Stimulated activated CD8-positive, alpha-beta memory T cell treated with anti-CD3 and anti-CD28 coated beads, Interleukin-4, amount 100 ng/mL, for 24 hours (primary cell): ENCODE data around the gene ZMYND8.
"Not testable (repeated sequence)": the region's sequence is repeated elsewhere in the genome, so short reads cannot be mapped to it uniquely, and the experiment has no call there.

Source experiments
- DNase-seq: peaks from one replicate; pipeline ENCODE4 v3.0.0-alpha.2; 2020; ENCODE audit warnings: low read depth

Gene ZMYND8

DNA sequence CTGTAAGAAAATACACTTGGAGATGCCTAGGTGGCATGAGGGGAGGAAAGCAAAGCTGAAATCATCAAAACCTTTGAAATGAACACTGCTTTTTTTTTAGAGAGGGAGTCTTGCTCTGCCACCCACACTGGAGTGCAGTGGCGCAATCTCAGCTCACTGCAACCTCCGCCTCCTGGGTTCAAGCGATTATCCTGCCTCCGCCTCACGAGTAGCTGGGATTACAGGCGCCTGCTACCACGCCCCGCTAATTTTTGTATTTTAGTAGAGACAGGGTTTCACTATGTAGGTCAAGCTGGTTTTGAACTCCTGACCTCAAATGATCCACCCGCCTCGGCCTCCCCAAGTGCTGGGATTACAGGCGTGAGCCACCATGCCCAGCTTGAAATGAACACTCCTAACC, 111.3 kb downstream of the ZMYND8 start:
- DNase-seq, result not testable (repeated sequence)

DNA sequence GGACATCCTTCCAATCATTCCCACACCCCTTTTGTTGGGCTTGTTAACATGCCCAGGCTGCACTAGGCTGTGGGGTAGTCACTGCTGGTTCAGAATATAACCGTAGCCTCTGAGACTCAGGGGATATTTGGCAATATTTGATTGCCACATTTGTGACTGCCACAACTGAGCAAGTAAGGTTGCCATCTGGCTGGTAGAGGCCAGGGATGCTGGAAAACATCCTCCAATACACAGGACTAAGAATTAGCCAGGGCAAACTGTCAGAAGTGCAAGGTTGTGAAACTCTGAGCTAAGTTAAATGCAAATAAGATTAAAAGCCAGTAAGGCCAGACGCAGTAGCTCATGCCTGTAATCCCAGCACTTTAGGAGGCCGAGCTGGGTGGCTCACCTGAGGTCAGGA, 112.0 kb downstream of the ZMYND8 start:
- DNase-seq, result no peak

DNA sequence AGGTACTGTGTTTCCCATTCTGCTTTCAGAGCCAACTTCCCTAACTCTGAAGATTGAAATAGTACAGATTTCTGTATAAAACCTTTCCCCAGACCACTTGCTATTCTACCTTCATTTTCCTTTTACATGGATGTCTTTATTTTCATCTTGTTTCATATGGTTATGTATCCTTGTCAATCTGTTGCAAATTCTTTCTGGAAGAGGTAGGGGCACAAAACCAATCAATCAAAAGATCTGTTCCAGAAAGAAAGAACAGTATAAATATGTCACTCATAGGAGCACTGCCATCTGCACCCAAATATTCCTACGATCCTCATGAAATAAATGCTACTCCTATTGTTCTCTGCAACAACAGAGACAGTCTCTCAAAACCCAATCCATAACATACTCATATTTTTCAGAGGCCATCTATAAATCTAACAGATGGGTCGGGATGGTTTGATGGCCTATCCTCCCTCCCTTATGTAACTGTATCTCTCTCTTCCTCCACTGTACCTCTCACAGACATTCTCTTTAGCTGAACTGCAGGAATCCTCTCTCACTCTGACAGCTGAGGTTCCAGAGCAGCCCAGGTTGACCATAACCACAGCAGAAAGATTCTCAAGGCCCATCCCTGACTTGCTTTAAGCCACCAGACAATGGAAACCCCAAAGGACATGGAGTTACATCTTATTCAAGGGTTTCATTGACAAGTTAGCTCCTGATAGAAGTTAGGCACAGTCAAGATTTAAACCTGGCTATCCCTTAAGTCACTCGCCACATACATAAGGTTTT, 112.8 kb downstream of the ZMYND8 start:
- DNase-seq, result no peak

DNA sequence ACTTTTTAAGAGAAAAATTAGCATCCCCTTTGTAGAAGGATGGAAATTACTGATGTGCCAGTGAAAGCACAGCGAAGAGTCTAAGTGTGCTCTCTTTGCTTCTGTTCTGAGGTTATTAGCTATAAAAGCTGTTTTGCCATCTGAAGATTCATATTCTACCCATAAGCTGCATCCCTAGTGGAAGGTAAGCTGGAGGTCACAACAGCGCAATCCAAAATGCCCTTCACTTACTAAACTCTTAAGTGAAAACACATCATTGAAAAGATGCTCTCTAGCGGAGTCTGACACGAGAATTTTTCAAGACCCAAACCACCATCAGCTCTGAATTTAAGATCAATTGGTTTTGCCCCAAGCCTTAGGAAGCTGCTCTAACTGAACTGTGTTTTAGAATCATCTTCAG, 113.5 kb downstream of the ZMYND8 start:
- DNase-seq, result no peak

DNA sequence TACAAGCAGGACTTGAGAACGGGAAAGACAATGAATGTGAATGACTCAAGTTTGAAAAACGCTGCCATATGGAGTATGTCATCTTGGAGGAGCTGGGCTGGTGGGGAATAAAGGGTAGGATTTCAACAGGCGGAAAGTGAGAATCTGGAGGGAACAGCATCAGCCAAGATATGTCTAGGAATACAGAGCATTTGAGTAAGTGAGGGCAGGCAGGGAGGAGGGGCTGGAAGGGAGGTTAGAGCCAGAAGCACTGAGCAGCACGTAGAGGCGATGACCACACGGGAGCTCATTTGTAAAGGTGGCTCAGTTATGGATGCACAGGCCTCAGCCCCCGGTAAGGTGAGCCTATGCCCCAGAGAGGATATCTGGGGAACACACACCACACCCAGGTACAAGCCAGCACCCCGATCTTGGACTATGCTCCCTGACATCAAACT, 115.1 kb downstream of the ZMYND8 start:
- DNase-seq, result no peak

DNA sequence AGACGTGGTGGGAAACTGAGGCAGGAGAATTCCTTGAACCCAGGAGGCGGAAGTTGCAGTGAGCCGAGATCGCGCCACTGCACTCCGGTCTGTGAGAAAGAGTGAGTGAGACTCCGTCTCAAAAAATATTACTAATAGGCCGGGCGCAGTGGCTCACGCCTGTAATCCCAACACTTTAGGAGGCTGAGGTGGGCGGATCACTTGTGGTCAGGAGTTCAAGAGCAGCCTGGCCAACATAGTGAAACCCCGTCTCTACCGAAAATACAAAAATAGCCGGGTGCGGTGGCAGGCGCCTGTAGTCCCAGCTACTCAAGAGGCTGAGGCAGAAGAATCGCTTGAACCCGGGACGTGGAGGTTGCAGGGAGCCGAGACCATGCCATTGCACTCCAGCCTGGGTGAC, 116.4 kb downstream of the ZMYND8 start:
- DNase-seq, result not testable (repeated sequence)

DNA sequence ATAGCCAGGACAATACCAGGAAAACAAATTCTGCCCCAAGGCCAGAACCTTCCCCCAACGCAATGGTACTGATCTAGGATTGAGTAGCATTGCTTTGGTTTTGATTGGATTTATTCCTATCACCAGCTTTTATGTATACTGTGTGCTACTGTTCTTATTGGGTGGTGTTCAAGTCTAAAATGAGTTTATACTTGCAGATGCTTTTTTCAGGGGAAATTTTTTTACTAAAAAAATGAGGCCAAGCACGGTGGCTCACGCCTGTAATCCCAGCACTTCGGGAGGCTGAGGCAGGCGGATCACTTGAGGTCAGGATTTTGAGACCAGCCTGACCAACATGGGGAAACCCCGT, 116.8 kb downstream of the ZMYND8 start:
- DNase-seq, result no peak

DNA sequence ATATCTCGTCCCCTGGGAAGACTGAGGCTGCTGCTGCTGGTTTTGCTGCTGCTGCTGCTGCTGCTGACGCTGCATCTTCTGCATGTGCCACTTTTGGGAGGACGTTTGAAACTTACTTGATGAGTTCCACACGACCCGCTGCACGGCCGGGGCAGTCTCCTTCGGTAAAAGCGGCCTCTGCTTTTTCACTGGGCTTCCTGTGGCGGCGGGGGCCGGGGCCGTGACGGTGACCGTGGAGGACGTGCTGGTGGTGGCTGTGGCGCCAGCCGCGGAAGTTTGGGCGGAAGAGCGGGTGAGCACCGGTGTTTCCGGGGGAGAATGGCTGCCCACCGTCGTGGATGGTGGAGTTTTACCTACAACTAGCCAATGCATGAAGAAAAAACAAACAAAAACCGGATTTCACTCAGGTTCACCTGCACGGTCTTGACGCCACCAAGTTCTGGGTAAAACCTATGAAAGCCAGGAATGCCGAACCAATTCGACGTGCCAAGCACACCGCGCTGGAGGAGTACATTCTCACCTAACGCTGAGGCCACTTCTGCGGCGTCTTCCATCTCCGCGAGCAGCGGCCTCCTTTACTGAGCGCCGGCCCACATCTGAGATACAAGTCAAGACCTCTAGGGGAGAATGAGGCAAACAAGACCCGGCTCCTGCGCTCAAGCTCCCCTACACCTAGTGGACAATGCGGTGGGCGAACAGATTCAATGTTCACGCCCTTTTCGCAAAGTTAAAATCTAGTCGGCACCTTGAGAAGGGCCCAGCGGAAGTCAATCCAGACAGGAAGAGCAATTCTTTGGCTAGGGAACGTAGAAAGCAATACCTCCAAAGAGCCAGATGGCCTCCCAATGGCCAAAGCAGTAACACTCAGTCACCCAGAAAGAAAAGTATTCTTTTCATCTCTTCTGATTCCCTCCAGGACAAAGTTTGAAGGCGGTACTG, 117.5 kb downstream of the ZMYND8 start:
- DNase-seq, result no peak

DNA sequence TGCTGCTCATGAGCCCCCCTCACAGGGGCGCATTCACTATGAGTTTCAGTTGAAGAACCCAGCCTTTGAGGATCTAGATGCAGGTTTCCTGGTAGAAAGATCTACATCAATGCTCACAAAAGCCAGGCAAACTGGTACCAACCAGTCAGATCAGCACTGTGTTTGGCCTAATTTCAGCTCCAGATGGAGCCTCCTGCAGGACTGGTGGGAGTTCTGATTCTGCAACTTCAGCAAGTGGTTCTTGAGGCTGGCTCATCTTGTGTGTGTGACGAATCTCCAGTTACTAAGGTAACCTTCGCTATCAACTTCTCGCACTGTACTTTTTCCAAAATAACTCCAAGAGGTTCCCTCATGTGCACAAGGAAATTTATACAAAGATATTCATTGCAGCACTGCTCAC, 118.8 kb downstream of the ZMYND8 start:
- no peak for DNase-seq

DNA sequence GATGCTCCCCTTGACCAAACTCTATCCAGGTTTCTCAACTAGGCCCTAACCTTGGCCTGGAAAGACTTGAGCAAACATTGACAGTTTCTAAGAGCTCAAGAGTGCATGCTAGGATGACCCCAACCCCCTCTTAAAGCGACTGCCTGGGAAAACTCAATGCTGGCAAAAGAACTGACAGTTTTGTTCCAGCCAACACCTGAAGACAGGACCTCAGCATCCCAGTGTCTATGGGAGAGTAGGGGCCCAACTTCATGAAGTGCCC, 119.9 kb downstream of the ZMYND8 start:
- no peak for DNase-seq

DNA sequence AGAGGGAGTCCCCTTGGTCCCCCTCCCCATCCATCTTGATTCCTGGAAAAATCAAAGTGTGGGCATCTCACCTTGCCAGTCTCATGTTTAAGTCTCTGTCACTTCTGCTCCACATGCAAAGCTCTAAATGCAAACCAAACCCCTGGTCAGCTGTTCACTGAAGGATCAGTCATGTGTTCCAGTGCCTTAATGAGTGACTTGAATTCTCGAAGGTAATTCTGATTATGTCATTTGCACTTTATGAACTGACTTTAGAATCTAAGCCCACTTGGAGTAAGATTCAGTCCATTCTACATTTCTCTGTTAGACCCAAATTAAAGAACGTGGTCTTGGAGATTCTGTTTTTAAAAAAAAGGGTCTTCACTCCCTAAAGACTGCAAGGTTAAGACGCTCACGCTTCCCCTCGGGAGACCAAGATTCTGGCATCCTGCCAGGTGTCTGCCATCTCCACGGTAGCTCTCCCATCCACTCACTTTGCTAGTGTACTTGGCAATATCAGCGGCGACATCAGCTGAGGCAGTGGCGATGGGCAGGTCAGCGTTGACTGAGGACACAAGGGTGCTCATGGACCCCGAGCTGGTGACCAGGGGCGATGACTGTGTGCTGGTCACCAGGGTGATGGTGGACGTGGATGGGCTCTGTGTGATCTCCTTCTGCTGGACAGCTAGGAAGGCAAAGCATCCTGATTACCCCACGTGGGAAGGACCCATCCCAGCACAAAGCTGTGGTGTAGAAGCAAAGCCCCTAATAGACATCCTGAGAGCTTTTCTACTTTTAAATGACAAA, 120.5 kb downstream of the ZMYND8 start:
- no peak for DNase-seq

DNA sequence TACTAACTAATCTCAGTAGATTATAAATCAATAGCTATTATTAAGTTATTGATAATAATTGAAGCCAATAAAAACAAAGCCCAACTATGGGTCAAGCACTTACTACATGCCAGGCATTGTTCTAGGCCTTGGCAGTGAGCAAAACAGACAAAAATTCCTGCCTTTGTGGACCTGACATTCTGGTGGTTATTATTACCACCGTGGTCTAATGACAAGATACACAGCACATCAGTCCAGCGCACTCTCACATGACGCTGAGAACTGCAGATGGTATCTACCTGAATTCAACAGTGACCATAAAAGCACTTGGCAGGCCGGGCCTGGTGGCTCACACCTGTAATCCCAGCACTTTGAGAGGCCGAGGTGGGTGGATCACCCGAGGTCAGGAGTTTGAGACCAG, 121.4 kb downstream of the ZMYND8 start:
- DNase-seq, result no peak

DNA sequence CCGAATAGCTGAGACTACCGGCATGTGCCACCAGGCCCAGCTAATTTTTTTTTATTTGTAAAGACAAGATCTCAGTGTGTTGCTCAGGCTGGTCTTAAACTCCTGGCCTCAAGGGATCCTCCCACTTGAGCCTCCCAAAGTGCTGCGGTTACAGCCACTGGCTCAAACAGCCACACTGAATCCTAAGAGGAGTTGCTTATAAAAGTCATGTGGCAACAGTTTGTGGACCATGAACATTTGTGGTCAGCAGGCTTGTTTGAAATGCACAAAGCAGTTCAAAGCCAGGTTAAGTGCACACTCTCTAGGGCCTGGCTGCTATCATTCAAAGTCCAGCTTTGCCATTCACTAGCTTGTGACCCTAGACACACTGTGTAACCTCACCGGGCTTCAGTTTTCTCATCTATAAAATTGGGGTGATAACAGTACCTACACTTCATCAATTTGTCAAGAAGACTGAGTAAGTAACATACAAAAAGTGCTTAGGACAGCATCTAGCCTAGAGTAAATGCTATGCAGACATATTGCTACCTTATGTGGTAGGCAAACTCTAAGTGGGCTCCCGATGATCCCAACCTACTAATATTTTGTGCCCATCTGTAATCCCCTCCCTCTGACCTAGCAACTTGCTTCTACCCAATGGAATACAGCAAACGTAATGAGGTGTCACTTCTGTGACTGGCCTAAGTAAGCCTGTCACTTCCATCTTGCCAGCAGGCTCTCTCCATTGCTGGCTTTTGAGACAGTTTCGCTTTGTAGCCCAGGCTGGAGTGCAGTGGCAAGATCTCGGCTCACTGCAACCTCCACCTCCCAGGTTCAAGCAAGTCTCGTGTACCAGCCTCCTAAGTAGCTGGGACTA, 122.9 kb downstream of the ZMYND8 start:
- DNase-seq, result no peak

DNA sequence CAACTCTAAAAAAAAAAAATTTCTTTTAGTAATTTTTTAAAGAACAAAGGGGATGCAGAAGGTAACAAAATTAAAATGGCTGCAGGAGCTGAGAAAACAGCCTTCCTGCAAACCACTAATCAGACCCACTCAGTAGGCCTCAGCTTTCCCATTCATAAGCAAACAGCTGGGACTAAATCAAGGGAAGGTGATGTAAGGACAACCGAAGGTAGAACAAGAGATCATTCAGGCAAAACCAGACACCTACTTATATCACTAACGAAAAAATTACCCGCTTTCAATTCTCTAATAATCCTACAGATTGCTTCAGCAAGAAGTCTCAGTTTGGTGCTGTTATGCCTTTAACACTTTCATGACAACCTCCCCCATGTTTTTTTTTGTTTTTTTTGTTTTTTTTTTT, 124.0 kb downstream of the ZMYND8 start:
- DNase-seq, result no peak

DNA sequence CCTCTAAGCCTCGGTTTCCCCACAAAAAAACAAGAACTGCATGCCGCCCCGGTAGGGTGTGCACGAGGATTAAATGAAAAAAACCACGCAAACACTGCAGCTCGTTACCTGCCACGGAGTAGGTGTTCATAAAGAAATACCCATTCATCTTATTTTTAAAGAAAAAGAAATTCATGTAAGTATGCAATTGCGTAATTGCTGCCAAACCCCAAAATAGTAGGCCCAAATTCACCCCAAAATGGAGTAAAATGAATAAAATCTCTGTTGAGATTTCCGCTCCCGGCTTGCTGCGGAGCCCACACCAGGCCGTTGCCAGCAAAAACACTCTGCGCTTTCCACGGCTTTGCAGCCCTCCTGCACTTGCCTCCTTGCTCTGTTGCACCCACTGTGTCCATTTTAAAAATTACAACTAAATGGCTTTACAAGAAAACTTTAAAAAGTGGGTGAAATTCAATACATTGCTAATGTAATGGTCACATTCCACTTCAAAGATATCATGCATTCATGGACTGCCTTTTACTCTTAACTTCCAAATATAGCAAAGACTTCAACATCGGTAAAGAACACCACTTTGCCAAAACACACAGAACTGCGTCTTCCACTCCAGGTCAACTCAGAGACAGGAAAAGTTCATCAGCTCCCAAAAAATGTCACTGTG, 125.0 kb downstream of the ZMYND8 start:
- no peak for DNase-seq

DNA sequence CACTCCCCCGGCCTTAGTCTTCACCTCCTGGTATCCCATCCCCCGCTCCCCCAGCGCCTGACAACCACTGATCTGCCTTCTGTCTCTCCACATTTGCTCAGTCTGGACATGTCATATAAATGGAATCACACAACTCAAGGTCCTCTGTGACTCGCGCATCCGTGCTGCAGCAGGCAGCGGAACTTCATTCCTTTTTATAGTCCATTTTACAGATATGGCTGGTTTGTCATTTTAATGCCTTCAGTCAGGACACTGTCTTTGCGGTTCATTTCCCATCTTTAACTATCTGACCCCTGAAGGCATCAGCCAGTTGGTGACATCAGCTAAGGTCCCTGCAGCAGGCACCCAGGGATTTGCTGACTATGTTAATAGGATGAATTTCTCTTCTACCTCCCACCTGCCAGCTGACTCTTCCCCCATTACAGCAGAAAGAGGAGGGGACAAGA, 125.7 kb downstream of the ZMYND8 start:
- DNase-seq, result no peak

DNA sequence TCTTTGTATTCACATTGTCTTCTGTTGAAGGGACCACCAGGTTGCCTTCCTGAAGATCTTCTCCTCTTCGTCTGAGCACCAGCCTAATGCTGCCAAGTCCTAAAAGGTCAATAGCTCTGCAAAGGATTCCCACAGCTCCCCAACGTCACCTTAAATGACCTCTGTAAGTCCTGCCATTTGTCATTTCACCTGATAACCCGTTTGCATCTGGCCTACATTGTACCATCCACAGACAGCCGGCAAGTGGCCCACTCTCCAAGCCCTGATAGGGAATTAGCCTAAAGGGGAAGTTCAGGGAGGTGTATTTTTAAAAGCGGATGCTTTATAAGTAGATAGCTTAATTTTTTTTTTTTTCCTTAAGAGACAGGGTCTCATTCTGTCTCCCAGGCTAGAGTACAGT, 127.8 kb downstream of the ZMYND8 start:
- no peak for DNase-seq

DNA sequence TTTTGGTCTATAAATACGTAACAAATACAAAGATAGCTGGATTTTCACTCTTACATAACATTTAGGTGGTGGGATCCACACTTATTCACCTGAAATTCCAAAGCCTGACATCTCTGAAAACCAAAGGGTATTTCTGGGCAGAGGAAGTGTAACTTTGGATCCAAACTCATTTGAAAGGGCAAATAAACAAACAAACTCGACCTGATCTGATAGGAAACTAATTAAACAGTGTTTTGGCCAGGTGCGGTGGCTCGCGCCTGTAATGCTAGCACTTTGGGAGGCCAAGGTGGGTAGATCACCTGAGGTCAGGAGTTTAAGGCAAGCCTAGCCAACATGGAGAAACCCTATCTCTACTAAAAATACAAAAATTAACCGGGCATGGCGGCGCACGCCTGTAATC, 128.9 kb downstream of the ZMYND8 start:
- no peak for DNase-seq

DNA sequence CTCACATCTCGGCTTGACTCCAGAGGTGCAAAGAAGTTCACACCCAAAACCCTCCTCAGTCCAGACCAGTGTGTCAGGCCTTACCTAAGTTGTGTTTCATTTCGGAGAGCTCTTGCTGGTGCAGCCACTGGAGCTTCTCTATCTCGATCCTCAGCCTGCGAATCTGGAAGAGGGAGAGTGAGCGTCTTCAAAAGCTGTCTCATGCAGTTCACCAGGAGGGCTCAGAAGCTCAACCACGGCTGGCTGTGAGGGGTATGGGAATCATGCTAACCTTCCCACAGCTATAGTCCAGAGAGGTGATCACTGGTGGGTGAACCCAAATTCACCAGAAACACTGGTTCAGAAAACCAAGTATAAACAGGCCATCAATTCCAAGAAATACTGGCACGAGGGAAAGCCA, 129.4 kb downstream of the ZMYND8 start:
- DNase-seq, result no peak

DNA sequence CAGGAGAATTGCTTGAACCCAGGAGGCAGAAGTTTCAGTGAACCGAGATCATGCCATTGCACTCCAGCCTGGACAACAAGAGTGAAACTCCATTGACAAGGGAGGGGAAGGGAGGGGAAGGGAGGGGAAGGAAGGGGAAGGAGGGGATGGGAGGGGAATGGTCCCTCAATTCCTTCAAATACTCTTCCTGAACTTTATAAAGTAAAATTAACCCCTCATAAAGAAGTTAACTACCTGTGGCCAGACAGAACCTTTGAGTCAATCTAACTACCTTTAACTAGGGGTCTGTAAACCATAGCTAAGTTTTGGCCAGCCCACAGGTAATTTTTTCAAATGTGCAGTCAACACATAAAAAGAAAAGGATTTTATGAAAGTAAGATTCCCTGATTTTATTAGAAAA, 131.0 kb downstream of the ZMYND8 start:
- DNase-seq, result no peak

DNA sequence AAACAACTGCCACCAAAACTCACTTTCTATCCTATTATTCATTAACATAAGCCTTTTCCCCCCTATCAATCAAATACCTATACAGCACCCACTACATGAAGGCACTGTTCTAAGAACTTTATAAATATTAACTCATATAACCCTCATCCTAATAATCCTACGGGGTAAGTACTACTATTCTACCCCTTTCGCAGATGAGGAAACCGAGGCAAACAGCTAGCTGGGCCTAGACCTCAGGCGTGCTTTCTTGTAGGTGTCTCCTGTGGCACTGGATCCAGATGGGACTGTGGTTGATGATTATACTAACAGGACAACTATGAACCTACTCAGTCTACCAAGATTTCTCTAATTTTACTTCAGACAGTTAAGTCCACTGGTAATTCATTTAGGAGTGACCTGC, 131.6 kb downstream of the ZMYND8 start:
- no peak for DNase-seq
